ENCODE measurements around the gene SNAI1.

GRCh38 chr20:49936153-49937026 is 46.4 kb upstream of the SNAI1 start, which contains the start of gene RNF114:
- TF ChIP-seq SUZ12 (IDR thresholded peaks at IDR 0.05; ENCODE audit: extremely low read depth, insufficient read depth, insufficient read length), result no peak
- no peak for TF ChIP-seq ZNF274 (IDR thresholded peaks at IDR 0.05; ENCODE audit: low read depth, low read length)
